ENCODE data around the gene RBP3.

- no peak for TF ChIP-seq ZFP30 (CRISPR knock-in tag; IDR thresholded peaks at IDR 0.05)
- TF ChIP-seq, protein P1, sequence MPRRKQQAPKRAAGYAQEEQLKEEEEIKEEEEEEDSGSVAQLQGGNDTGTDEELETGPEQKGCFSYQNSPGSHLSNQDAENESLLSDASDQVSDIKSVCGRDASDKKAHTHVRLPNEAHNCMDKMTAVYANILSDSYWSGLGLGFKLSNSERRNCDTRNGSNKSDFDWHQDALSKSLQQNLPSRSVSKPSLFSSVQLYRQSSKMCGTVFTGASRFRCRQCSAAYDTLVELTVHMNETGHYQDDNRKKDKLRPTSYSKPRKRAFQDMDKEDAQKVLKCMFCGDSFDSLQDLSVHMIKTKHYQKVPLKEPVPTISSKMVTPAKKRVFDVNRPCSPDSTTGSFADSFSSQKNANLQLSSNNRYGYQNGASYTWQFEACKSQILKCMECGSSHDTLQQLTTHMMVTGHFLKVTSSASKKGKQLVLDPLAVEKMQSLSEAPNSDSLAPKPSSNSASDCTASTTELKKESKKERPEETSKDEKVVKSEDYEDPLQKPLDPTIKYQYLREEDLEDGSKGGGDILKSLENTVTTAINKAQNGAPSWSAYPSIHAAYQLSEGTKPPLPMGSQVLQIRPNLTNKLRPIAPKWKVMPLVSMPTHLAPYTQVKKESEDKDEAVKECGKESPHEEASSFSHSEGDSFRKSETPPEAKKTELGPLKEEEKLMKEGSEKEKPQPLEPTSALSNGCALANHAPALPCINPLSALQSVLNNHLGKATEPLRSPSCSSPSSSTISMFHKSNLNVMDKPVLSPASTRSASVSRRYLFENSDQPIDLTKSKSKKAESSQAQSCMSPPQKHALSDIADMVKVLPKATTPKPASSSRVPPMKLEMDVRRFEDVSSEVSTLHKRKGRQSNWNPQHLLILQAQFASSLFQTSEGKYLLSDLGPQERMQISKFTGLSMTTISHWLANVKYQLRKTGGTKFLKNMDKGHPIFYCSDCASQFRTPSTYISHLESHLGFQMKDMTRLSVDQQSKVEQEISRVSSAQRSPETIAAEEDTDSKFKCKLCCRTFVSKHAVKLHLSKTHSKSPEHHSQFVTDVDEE (CRISPR knock-in tag; IDR thresholded peaks at IDR 0.05), result no peak
- no peak for TF ChIP-seq ISL1 (CRISPR knock-in tag; IDR thresholded peaks at IDR 0.05)
Measured at GRCh38 chr10:47362199-47362598, 14.0 kb downstream of the RBP3 start.

Measured in SK-N-SH treated with all-trans-retinoic acid at 6 μM for 48 hours (cell line).